ENCODE data around the gene DDX51.
"Not testable (repeated sequence)": the region's sequence is repeated elsewhere in the genome, so short reads cannot be mapped to it uniquely, and the experiment has no call there.

The DDX51 gene

GRCh38 chr12:132140918-132141841 is 2.9 kb downstream of the DDX51 start:
- no peak for DNase-seq (ENCODE audit: low read depth in 3 of 3)

- no peak for DNase-seq (ENCODE audit: low read depth in 3 of 3)
Measured at GRCh38 chr12:132140501-132140900, 3.6 kb downstream of the DDX51 start.

- DNase-seq (ENCODE audit: low read depth in 3 of 3) = no peak
Measured at GRCh38 chr12:132139912-132140311, 4.2 kb downstream of the DDX51 start.

- DNase-seq (ENCODE audit: low read depth in 3 of 3) = no peak
Measured at GRCh38 chr12:132138941-132139871, 4.9 kb downstream of the DDX51 start.

- no peak for DNase-seq (ENCODE audit: low read depth in 3 of 3)
Measured at GRCh38 chr12:132137483-132138125, 6.5 kb downstream of the DDX51 start.

- DNase-seq (ENCODE audit: low read depth in 3 of 3) = not testable (repeated sequence)
Measured at GRCh38 chr12:132136226-132136625, 7.9 kb downstream of the DDX51 start.

GRCh38 chr12:132134653-132135183 is 9.4 kb downstream of the DDX51 start:
- DNase-seq (ENCODE audit: low read depth in 3 of 3) = not testable (repeated sequence)

- no peak for DNase-seq (ENCODE audit: low read depth in 3 of 3)
Measured at GRCh38 chr12:132133952-132134652, 10.0 kb downstream of the DDX51 start.

- no peak for DNase-seq (ENCODE audit: low read depth in 3 of 3)
Measured at GRCh38 chr12:132132609-132133430, 11.3 kb downstream of the DDX51 start.

- no peak for DNase-seq (ENCODE audit: low read depth in 3 of 3)
Measured at GRCh38 chr12:132131952-132132351, 12.2 kb downstream of the DDX51 start.

GRCh38 chr12:132131229-132131628 is 12.9 kb downstream of the DDX51 start:
- DNase-seq (ENCODE audit: low read depth in 3 of 3) = no peak

GRCh38 chr12:132130690-132131089 is 13.4 kb downstream of the DDX51 start:
- DNase-seq (ENCODE audit: low read depth in 3 of 3) = no peak

- no peak for DNase-seq (ENCODE audit: low read depth in 3 of 3)
Measured at GRCh38 chr12:132129007-132129406, 15.1 kb downstream of the DDX51 start.

GRCh38 chr12:132127041-132127440 is 17.1 kb downstream of the DDX51 start:
- DNase-seq (ENCODE audit: low read depth in 3 of 3) = no peak

- DNase-seq (ENCODE audit: low read depth in 3 of 3) = no peak
Measured at GRCh38 chr12:132125736-132126135, 18.4 kb downstream of the DDX51 start.

GRCh38 chr12:132124766-132125425 is 19.2 kb downstream of the DDX51 start:
- DNase-seq (ENCODE audit: low read depth in 3 of 3) = no peak

- no peak for DNase-seq (ENCODE audit: low read depth in 3 of 3)
Measured at GRCh38 chr12:132123970-132124765, 20.0 kb downstream of the DDX51 start.

- DNase-seq (ENCODE audit: low read depth in 3 of 3) = no peak
Measured at GRCh38 chr12:132121283-132121682, 22.8 kb downstream of the DDX51 start.

GRCh38 chr12:132118876-132119275 is 25.2 kb downstream of the DDX51 start:
- no peak for DNase-seq (ENCODE audit: low read depth in 3 of 3)
